D721Med (cell line): ENCODE measurements around the gene LYPD6B.

Experiments
- DNase-seq: peaks from one replicate; pipeline ENCODE4 v3.0.0; 2011; ENCODE audit warnings: low spot score; ENCODE audit not compliant: insufficient read length
- FAIRE-seq: peaks from 2 replicates; lab custom pipeline; 2011; peaks lifted over from hg19 to GRCh38; lab: Jason Lieb, UNC
- CTCF ChIP-seq: IDR thresholded peaks from 2 replicates; pipeline ENCODE4 v1.5.1; 2012; ENCODE audit warnings: mild to moderate bottlenecking, control low read depth; ENCODE audit not compliant: insufficient read depth; ENCODE audit errors: missing control alignments

Gene LYPD6B

DNA sequence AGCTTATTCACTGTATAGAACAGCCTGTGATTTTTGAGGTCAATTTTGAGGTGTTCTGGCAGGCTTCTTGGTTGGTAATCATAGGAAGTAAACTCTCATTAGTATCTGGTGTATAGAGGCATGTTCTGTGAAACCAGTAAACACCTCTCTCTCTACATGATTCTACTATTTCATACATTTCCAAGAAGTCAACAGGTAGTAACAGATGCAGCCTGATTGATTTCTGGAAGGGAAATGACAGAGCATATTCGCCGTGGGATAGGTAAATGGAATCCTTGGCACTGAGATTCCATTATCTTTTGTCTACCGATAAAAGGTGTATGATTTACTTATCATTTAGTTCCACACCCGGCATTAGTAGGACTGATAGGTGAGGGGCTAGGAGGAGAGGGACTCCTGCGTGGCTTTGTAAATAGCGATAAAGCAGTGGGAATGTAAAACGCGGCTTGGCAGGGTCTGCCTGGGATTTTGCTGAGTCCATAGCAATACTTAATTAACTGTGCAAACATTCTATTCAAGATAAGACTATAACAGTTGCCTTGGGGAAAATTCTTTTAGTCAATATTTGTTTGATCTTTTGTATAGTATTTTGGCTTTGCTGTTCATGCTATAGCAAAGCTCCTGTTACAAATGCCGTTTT, 32.3 kb downstream of the LYPD6B start:
- DNase-seq: no peak
- no peak for TF ChIP-seq CTCF
- FAIRE-seq: no peak

GRCh38 chr2:149075105-149075504, 36.6 kb downstream of the LYPD6B start:
- DNase-seq (no peak), FAIRE-seq (no peak)
- TF ChIP-seq CTCF: no peak

DNA sequence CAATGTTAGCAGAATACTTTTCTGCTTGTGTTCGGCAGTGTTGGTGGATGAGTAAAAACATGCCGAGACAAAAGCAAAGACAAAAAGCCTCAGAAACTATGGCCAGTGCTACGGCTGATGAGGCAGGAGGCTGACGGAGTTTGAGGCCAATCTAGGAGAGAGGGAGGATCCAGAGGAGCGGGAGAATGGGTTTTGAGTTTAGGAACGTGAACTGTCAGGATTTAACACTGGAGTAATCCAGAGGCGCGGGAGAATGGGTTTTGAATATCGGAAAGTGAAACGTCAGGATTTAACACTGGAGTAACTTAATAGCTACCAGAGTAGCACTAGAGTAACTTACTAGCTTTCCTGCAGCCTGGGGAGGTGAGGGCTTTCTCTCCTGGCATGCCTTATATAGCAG, 37.4 kb downstream of the LYPD6B start:
- FAIRE-seq: no peak
- TF ChIP-seq CTCF: no peak
- no peak for DNase-seq

- no peak for TF ChIP-seq CTCF
- DNase-seq (no peak), FAIRE-seq (no peak)
Observed at GRCh38 chr2:149076863-149077412, 38.4 kb downstream of the LYPD6B start.

DNA sequence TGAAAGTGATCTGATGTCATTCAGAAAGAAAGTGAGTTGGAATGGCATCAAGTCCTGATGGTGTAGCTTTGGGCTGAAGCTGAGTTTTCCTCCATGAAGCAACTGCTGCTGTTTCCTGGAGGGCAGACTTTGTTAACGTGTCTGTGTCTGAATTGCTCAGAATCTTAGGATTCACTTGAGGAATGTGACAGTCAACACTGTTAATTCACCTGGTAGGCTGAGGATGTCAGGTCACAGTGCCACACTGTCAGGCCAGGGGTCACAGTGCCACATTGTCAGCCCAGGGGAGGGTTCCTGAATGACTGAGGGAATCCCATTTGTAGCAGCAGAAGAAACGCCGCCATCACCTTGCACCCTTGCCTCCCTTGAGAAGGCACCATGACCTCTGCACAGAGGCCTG, 39.4 kb downstream of the LYPD6B start:
- no peak for DNase-seq

GRCh38 chr2:149080099-149080498, 41.6 kb downstream of the LYPD6B start:
- FAIRE-seq: no peak
- no peak for DNase-seq
- no peak for TF ChIP-seq CTCF

More for the DNA sequence above, 39.4 kb downstream of the LYPD6B start:
- no peak for FAIRE-seq
- no peak for TF ChIP-seq CTCF

DNA sequence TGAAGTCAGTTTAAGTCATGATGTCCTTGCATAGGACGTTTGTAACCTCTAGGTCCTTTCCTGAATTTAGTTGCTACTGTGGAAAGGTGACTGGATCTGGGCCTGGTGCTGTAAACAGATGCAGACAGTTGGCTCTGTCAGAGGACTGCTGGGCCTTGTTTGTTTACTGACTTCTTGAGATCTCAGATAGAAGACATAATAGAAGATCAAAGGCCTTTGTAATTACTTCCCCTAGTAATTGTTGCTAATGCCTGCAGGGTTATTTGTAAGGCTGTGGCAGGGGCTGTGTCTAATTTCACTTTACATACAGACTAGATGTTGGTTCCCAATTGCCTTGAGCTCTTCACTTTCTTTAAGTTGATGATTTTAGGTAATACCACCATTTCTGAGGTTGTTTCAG, 42.5 kb downstream of the LYPD6B start:
- DNase-seq: no peak
- no peak for TF ChIP-seq CTCF
- no peak for FAIRE-seq
